GM19463 (cell line): ENCODE results near the gene SEL1L.
"Not testable (repeated sequence)": the region's sequence is repeated elsewhere in the genome, so short reads cannot be mapped to it uniquely, and the experiment has no call there.

Experiments
- ATAC-seq: cut with Tn5 transposase; IDR thresholded peaks from one replicate; pipeline ENCODE4 v1.9.1; 2021; ENCODE audit warnings: mild to moderate bottlenecking, moderate library complexity; ENCODE audit not compliant: unreplicated experiment

Gene SEL1L

DNA sequence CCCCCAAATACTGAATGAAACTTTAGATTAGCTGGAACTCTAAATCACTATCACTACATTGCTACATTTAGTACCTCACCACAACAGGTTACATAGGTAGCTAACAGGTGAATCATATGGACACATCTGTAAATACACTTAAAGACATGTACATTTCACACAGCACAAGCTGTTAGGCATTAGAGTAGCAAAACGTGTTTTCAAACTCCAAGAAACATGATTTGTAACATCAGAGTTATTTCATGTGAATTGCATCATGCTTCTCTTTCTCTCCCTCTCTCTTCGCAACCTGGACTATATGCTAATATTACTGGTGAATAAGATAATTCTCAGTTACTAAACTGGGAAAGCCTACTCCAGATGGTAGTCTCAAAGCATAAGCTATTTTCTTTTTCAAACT is 4.3 kb downstream of the SEL1L start:
- ATAC-seq, result no peak

DNA sequence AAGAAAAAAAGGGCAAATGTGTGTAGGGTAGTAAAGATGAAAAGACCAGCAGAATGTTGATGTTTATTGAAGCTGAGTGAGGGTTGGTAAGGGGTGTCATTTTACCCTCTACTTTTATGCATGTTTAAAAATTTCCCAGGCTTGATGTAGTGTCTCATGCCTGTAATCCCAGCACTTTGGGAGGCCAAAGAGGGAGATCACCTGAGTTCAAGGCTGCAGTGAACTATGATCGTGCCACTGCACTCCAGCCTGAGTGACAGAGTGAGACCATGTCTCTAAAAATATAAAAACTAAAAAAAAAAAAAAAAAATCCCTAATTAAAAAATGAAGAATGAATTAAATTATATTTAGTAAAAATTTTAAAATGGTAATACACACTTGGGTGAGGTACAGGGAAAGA is 8.5 kb downstream of the SEL1L start:
- ATAC-seq, result no peak

DNA sequence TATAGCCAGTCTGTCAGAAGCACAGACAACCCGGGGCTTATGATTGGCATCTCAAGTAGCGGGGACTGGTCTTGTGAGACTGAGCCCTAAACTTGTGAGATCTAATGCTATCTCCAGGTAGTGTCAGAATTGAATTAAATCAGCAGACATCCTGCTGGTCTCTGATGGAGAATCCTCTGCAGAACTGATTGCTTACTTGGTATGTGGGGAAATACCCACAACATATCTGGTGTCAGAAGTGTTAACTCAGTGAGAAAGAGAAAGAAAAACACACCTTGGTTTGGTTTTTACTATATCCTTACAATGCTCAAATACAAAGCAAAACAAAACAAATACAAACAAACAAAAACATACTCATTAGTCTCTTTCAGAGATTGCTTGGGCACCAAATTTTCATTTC is 10.0 kb downstream of the SEL1L start:
- ATAC-seq, result peak; percentile 60

DNA sequence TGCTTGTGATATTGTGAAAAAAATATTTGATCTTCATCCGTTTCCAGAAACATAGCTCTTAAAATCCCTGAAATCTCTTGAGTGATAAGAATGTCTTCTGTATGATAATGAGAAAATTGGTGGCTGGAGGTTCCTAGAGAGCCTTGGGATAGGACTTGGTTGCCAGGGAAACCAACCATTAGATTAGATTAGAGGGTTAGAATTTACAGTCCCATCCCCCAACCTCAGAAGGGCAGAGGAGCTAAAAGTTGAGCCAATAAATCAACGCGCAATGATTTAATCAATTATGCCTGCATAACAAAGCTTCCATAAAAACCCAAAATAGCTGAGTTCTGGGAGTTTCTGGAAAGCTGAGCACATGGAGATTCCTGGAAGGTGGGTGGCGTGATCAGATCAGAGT is 10.6 kb downstream of the SEL1L start:
- ATAC-seq, result no peak

DNA sequence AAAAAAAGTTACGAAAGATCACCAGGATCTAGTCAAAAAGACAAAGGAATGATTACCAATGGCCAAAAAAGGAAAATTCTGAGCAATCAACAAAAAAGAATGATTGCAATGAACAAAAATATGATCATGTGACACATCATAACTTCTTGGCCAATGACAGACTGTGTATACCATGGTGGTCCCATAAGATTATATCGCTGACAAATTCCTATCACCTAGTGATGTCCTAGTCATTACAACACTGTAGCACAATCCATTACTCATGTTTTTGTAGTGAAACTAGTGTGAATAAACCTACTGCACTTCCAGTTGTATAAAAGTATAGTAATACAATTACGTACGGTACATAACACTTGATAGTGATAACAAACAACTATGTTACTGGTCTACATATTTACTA is 12.3 kb downstream of the SEL1L start:
- ATAC-seq, result no peak

DNA sequence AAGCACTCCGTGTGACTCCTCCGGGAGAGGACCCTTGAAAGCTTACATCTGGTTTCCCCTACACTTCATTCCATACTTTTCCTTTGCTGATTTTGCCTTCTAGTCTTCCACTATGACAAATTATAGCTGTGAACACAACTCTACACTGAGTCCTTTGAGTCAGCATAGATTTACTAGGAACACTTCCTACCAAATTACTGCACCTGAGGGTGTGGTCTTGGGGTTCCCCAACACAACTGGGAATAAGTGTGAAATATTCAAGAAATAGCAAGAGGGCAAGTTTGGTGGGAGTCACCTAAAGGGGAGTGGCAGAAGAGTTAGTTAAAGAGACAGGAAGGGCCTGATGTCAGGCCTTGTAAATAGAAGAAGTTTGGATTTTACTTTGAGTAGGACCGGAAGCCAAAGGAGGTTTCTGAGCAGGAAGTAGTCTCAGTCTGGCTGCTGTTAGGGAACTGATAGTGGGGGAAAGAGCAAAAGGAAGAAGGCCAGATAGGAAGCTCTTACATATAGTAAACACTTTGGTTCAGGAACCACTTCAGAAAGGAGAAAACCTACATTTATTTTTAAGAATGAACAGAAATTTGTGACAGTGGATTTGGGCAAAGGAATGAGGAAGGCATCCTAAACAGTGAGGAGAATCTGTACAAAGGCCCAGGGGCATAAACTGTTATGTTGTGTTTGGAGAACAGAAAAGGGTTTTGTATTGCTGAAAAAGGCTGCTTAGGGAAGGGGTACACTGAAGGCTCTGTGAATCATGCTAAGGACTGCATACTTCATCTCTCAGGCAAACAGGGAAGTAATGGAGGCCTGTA is 14.2 kb downstream of the SEL1L start:
- peak; percentile 78 for ATAC-seq

DNA sequence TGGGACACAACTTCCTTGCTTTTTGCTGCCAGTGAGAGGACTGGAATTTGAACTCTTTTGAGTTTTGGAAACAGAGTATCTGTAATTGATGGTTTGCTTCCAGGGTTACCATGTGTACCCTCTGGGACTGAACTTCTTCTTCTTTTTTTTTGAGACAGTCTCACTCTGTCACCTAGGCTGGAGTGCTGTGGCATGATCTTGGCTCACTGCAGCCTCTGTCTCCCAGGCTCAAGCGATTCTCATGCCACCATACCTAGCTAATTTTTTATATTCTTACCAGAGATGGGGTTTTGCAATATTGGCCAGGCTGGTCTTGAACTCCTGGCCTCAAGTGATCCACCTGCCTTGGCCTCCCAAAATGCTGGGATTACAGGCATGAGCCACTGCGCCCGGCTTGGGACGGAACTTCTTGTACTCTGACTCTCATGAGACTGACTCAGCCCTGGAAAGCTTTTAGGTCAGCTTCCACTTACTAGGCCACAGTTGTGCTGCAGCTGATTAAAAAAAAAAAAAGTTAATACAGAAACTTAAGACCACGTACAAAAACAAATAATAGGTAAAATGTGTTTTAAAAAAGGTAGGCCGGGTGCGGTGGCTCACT is 15.8 kb downstream of the SEL1L start:
- ATAC-seq, result no peak

DNA sequence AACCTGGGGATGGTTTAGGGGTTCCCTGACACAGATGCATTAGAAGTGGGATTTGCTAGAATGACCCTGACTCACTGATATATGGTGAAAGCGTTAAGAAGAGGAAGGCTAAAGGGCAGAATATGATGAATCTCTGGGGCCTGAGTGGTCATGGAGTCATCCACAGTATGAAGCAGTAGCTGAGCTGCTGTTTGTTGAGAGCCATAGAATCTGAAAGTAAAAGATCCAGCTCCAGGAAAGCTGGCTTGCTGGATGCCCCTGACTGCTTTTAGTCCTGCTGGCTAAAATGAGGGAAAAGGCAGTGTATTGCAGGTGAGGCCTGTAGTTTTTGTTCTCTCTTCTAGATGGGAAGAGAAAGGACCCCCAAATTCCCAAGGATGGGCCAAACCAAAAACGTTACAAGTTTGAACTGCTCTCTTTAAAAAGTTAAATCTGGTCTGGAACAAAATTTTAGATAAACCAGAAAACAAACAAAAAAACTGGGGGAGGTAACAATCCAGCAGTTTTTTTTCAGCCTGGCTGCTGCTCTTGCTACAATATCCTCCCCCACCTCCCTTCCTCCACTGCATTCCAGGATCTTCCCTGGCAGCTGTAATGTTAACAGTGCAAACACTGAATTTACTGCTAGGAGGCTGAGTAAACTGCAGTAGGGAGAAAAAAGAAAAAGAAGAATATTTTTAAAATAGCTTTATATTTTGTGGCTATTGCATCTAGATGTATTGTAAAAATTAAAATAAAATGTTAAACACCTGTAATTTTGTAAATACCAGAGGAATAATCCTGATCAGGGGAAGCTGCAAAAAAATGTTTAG is 16.5 kb downstream of the SEL1L start:
- no peak for ATAC-seq

DNA sequence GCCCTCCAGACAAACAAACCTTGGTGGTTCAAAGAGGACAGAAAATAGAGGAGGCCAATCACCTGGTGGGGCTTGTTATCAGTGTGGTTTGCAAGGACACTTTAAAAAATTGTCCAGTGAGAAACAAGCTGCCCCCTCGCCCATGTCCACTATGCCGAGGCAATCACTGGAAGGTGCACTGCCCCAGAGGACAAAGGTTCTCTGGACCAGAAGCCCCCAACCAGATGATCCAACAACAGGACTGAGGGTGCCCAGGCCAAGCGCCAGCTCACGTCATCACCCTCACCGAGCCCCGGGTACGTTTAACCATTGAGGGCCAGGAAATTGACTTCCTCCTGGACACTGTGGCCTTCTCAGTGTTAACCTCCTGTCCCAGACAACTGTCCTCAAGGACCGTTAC is 17.7 kb downstream of the SEL1L start:
- ATAC-seq, result not testable (repeated sequence)

DNA sequence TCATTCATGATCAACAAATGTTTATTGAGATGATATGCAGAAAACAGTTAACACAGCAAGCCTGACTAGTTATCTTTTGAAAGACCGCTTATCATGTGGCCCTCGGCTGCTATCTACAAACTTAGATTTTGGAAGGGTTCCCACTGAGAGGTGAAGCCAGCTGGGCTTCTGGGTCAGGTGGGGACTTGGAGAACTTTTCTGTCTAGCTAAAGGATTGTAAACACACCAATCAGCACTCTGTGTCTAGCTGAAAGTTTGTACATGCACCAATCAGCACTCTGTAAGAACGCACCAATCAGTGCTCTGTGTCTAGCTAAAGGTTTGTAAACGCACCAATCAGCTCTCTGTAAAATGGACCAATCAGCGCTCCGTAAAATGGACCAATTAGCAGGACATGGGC is 20.8 kb downstream of the SEL1L start:
- ATAC-seq, result not testable (repeated sequence)

DNA sequence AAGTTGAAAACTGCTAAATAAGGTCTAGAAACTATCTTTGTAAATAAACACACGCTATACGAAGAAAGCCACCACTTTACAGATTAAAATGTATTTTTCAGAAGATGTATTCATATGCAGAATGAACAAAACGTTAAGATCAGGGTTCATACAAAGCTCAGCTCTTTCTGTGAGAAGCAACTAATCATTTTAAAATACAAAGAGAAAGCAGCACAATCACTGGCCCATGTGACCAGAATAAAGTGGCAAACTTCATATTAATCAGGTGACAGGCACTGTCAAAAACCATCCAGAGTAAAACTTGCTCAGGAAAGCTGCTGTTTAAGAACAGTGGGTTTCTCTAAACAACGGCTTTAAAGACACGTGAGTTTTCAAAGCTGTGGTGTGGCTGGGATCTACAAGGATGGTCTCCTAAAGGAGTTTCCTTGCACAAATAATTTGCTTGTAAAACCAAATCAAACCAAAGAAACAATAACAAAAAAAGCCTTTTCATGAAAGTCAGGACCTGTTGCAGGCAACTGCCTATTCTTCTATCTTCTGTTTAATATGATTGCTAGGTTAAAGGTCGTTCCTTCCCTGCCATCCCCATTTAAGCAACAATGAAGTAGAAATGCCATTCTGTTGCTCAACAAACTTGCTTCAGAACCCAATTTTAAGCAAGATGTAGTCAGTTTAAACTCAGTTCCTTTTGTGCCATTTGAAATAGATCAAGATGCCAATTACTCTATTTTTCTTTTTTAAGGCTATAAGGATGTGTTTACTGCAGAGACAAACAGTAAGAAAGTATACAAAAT is 22.3 kb downstream of the SEL1L start:
- ATAC-seq, result no peak

DNA sequence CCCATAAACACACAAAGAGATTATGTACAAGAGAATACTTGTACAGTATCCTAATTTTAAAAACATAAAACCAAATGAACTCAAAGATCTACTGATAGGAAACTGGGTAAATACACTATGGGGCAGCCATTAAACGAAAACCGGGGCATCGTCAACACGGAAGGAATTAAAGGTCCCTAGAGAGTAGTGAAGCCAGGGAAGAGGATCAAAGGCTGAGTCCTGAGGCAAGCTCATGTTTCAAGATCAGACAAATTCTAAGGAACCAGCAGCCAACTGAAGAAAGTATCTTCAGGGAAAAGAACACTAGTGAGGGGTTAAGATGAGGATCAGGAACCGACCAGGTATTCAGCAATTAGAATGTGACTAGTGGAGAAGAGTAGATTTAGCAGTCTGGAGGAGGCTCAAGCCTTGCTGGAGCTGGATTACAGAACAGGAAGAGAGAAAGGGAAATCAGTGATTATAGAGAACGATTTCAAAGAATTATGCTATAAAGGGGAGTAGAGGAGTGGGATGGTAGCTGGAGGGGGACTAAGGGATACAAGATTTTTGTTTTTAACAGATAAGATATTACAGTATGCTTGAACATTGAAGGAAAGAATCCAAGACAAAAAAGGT is 23.7 kb downstream of the SEL1L start:
- no peak for ATAC-seq

DNA sequence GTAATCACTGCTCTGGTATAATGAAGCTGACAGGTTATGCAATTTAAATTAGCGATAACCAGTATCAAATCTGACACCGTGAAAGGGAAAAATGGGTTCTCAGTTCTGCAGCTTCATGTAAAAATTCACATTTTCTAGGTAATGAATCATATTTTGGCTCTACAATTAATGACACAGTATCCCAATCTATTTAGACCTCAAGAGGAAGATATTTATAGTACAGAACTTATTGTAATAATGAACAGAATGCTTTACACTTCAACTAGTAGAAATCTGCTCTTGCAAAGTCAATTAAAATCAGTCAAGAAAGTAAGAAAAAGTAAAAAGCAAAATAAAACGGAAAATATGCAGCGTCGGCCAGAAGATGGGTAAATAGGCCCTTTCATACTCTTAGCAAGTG is 24.3 kb downstream of the SEL1L start:
- ATAC-seq, result no peak

DNA sequence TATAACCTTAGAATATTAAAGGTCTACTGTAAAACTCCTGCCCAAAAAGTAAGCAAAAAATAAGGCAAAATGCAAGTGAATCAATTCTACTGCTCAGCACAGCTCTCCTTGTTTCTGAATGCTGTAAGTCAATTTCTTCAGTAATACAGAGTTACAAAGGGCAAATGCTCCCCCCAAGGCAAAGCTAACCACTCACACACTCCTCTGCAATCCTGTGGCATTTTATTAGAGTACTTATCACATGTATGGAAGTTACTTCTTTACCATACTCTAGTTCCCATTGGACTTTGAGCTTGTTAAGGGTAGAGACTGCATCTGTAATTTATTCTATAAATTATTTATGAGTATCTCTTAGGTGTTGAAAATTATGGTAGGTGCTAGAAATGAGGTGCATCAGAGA is 27.2 kb downstream of the SEL1L start:
- ATAC-seq, result no peak

DNA sequence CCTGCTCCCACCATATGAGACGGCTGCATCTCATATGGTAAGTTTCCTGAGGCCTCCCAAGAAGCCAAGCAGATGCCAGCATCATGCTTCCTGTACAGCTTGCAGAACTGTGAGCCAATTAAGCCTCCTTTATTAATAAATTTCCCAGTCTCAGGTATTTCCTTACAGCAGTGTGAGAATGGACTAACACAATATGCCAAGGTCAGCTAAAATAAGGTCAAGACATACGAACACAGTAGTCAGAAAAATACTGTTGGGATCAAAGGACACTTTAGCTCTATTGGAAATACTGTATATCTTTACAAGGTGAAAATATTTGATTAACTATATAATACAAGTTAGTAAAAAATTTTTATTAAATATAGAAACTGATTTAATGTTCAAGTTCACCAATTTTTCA is 28.8 kb downstream of the SEL1L start:
- ATAC-seq, result no peak

DNA sequence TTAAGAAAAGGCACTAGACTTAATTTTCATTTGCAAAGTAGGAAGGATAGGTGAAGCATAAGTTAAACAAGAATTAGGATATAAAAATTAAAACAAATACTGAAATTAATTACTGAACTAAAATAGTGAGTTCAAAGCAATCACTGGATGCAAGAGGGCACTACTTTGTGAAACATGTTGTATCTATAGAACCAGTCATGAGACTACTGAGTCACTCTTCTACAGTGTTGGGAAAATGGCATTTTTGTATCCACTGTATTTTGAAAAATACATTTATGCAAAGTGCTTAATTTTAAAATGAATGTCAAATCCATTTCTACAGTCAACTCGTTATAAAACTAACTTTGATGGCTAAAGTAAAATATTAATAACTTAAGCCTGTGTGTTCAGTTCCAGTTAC is 47.9 kb downstream of the SEL1L start:
- no peak for ATAC-seq

DNA sequence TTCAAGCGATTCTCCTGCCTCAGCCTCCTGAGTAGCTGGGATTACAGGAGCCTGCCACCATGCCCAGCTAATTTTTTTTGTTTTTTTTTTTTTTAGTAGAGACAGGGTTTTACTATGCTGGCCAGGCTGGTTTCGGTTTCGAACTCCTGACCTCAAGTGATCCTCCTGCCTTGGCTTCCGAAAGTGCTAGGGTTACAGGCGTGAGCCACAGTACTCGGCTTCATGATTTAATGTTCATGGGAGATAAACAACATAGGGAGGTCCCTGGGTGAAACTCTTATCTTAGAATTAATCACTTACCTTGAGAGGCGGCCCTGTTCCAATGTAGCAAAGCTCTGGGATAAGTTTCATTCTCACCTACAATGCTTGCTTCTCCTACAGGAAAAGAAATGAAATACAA is 48.3 kb downstream of the SEL1L start:
- ATAC-seq, result peak; percentile 97

DNA sequence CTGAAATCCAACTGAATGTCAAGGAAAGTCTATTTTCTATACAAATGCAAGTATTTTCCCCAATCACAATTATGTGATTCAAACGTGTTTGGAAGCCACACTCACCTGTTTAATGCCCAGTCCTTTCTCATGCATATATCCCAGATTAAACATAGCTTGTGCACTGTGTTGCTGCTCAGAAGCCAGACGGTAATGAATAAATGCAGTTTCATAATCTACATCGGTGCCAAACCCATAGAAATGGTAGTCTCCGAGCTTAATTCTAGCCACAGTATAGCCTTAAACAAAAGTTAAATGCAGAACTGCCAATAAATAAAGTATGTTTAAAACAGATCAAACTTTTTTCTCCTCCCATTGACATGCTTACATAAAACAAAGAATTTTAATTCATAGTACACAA is 49.5 kb downstream of the SEL1L start:
- ATAC-seq, result no peak

DNA sequence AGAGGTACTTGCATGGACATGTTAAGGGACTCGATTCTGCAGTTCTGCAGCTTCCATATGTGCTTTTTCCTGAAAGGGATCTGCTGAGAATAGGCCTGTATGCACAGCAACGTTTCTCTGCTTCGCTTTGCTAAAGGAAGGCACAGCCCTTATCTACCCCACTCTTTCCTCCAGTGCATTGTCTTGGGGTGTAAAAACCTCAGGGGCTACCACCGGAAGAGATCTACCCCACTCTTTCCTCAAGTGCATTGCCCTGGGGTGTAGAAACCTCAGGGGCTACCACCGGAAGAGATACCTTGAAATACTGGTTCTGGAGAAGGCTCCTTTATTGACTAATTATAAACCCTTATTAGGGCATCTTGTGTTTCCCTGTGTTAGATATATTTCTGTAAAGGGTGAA is 52.9 kb downstream of the SEL1L start:
- ATAC-seq, result no peak

DNA sequence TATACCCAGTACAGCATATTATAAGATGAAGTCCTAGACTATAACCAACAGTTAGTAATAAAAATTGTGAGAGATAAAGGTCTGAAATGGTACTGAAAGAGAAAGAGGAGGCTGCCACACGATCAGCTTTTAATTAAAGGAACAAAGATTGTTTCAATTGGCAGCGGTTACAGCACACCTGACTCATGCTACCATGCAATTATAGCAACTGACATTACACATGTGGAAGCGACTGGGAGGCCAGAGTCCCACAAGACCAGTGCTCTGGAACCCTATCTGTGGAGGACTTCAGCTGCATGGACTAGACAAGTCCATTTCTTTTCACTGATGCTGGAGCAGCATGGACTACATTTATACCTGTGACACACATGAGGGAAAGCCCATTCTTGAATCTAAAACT is 55.2 kb downstream of the SEL1L start:
- ATAC-seq, result no peak

DNA sequence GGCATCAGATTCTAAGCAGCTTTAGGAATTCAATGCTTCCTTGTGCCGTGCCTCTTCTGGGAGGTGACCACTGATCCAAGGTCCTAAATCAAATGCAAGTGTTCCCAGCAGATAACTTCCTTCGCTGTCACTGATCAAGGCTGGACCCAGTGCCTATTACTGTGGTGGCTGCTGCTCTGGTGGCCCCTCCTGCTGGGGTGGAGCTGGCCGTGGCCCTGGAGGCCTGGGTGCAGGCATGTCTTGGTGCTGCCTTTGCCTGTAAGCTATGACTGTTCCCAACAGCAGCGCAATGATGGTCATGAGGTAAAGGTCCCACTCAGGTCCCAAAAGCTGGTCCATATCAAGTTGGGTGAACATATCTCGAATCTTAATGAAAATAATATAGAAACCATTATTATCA is 56.8 kb downstream of the SEL1L start:
- ATAC-seq, result no peak
